NCI-H2196 treated with DMSO at 0.1 percent for 48 hours (cell line): ENCODE results near the gene ARL5B.

Experiments
- DNase-seq: peaks from one replicate; lab custom pipeline; 2025; ENCODE audit not compliant: unreplicated experiment; lab: John Stamatoyannopoulos, UW

Gene ARL5B

DNA sequence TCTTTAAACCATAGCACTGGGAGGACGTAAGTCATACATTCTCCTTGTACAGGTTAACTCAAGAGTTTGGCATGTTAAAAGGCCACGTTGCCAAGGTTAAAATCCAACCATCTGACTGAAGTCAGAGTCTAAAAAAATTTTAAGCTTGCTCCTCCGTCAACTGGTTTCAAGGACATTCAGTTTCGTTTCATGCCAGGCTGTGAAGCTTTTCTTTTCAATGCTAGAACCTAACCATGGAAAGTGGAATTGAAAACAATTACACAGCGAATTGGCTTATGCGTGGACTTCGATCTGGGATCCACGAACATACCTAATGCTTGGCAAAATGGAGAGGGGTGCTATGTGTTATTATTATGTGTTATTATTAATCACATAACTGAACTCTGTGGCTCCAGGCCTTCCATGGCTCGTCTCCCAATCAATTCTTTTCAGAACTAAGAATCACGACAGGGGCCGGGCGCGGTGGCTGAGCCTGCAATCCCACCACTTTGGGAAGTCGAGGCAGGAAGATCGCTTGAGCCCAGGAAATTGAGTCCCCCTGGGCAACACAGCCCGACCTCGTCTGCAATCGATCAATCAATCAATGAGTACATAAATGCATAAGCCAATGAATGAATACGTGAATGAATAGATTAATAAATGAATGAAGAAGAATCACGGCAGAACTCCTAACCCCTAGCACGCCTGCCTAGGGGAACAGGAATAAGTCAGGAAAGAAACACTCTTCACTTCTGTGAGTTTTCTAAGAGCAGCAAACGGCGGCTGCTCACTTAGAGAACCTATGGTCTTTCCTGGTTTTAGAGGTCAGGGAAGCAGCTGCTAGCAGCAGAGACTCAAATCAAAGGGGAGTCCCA is 733 bp upstream of the ARL5B start:
- DNase-seq = no peak

DNA sequence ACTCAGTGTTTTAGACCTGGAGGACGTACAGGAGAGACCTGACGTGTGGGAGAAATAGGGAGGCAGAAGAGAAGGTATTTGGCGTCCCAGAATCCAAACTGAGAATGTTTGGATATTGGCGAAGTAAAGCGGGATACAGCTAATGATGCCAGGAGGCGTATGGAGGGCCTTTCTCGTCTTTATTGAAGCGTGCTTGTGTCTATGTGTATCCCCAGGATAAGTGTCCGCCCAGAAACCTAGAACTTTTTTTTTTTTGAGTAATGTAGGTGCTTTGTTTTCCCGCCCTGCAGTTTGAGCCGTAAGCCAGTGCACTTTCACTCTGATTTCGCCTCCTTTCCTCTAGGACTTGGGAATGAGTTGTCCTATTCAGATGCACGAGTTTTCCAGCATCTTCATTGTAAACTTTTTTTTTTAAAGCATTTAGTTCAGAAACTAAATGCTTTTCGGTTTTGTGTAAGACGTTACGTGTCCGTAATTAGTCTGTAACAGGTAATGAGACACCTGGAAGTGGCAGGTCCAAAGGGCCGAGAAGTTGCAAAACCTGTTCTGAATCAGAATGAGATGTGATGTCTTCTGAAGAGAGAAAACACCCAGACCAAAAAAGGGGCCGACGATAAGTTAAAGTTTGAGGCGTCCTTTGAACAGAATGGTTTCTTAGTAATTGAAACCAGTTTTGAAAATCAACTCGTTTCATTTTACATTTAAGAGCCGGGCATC is 746 bp downstream of the ARL5B start:
- no peak for DNase-seq

DNA sequence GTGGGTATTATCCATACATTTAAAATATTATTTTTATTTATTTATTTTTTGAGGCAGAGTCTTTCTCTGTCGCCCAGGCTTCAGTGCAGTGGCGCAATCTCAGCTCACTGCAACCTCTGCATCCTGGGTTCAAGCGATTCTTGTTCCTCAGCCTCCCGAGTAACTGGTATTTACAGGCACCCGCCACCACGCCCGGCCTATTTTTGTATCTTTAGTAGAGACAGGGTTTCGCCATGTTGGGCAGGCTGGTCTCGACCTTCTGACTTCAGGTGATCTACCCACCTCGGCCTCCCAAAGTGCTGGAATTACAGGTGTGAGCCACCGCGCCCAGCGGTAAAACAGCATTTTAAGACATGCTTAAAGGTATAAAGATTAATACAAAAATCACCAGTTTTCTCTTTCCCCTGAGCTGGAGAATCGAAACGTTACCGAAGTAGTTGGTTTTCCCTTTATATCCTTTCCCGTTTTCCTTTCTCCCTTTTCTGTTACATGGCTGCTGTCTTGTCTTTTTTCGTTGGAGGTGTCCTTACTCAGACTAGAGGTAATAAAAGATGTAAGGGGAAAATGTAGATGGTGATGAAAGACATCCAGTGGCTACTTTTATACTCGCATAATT is 1.7 kb downstream of the ARL5B start:
- DNase-seq = no peak

DNA sequence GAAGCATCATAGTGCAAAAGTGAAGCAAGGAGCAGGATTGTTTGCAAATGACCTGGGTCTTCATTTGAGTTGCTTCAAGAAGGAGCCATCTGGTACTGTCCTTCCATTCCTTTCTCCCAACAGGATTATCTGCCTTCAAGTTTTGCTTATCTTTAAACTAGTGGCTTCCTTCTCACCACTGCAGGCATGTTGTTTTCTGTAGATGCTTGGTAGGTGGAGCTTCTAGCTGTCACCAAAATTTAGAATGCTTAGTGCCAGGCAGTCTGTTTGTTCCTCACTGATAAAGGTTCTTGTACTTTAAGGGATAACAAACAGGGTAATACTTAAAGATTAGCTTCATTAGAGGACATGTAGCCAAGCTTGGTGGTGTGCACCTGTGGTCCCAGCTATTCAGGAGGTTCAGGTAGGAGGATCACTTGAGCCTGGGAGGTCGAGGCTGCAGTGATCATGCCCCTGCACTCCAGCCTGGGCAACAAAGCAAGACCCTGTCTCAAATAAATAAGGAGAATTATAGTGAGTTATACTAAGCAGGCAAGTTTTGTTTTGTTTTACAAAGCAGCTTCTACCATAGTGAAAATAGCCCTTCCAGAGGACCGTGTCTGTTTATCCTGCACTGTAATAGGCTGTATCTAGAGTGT is 5.7 kb downstream of the ARL5B start:
- no peak for DNase-seq

DNA sequence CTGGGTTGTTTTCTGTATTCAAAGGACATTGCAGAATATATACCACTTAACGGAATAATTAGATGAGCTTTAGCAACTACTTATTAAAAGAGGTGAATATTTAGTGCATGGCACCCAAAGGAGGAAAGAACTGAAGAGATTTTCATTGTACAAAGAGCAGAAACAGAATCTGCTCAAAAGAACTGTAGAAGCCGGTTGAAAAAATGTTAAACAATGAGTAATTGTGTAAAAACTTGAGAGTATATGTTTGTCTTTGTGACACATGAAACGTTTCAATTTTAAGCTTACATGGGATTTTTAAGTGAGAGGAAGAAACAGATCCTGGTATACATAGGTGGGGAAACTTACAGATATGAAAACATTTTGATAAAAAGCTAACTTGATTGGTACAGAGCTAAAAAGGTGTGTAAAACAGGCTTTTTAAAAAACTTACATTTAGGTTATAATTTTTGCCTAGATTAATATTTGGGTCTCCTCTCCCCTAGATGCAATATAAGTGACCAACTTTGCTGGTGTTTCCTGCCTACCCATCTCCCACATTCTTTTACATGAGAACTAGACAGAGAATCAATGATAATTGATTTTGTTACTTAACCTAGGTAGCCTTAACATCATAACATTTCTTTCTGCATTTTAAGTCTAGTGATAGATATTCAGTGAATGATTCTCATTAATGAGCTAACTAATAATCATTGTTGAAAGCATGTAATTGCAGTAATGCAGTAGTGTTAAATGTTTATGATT is 6.8 kb downstream of the ARL5B start:
- DNase-seq = no peak

DNA sequence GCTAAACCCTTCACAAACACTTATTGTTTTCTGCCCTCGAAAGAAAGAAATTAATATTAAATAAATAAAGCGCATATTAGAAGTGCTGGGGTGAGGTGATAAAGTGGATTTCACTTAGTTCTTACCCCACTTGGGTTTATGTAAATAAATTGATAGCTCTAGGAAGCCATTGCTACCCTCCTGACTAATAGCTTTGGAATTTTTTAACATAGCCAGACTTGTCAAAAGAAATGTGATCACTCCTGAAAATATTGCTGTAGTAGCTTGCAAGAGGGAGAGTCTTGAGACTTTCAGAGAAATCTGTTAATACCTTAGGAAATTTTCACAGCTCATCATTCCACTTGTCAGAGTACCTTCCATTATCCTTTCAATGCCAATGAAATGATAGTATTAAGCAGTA is 7.6 kb downstream of the ARL5B start:
- no peak for DNase-seq

DNA sequence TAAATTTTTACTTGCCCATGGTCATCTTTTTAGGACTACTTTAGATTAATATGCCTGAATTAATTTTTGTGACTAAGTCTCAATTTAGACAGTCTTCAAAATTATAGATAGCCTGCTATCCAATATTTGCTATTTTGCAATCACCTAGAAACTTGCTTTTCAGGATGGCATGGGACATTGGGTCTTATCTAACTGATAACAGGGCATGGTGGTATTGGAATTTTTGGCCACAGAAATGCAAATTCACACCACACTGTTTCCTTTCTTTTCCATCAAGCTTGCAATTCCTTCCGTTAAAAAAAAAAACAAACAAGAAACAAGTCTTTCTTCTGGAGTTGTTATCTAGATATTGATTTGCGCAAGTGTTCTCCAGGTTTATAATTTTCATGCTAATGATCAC is 8.8 kb downstream of the ARL5B start:
- DNase-seq = no peak

DNA sequence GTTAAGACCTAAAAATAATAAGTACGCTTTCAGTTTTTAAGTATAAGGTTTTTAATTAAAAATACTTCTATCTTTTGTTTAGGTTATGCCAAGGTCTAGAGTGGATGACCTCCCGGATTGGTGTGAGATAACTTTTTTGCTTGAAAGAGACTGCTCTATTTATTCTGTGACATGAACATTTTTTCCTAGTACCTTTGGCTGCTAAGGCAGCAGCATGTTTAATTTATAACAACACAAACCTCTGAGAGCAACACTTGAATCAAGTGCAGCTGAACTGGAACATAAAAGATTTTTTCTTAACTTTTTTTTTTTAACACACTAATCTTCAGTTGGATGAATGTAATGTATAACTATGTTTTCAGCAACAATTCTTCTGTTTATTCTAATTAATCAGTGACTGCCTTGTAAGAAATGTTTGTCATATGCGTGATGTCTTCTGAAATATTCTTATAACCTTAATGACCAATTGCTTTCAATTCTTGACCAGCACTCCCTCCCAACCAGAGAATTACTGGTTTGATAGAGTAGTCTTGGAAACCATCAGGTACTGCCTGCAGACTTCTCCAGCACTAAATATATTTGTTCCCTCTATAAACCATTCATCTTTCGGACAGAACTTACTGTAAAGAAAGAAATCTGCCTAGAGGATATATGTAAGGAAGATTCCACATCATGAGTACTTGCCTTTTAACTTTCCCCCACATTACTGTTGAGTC is 16.0 kb downstream of the ARL5B start:
- DNase-seq = no peak

DNA sequence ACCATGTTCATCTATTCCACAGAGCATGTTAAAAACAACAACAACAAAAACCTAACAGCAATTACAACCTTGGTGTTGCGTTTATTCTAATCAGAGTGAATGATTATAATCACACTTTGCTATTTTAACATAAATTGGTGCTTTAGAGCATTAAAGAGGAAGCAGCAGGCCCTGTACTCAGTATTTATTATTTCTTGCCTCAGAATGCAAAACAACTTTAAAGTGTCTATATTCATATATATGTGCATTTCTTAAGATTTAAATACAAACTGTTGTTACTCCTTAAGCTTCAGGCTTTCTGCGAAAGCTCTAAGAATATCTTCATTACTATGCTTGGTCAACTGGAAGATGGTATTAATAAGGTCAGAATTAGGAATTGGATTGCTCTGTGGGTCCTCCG is 21.5 kb downstream of the ARL5B start:
- DNase-seq = no peak

DNA sequence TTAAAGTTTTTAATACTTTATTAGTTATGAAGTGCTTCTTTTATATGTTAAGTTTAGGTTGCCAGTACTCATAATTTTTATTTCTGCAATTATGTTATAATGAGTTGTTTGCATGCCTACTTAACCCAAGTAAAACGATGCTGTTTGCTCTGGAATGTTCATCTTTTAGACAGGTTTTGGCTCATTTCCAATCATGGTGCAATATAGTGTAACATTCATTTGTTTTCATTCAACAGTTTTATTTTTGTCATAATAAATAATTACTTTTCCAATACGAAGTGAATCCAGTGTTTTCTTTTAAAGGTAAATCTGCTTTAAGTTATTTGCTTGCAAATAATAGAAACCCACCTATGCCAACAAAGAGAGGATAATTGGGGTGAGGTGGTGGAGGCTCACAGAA is 22.1 kb downstream of the ARL5B start:
- no peak for DNase-seq

DNA sequence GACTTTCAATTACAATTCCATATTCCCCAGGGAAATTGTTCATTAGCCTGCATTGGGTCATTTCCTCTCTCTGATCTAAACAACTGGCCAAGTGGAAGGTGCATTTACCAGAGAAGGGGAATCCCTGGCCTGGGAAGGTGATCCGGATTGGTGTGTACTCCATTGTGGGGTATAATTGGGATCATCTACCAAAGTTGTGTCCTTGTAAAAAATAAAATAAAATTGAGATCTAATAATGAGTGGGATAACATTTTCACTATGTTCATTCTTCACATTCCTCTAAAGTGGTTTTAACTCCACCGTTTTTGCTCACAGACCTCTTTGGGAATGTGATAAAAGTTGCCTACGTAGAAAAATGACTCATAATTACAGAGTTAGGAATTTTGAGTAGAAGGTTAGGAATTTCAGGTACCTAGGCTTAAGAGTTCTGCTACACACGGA is 22.8 kb downstream of the ARL5B start:
- DNase-seq = no peak

DNA sequence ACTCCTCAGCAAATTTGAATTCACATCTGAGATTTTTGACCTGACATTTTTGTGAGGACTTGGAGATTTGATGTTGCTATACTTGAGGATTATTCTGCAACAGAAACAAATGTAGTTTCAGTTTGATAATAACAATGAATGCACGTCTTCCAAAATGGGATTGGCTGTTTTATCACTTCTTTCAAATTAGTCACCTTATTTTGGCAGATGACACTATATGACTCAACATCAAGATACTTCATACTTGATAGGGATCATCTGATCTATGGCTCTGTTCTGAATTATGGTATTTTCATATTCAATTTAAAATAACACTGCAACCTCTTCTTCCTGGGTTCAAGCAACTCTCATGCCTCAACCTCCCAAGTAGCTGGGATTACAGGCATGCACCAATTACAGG is 24.2 kb downstream of the ARL5B start:
- DNase-seq = no peak

DNA sequence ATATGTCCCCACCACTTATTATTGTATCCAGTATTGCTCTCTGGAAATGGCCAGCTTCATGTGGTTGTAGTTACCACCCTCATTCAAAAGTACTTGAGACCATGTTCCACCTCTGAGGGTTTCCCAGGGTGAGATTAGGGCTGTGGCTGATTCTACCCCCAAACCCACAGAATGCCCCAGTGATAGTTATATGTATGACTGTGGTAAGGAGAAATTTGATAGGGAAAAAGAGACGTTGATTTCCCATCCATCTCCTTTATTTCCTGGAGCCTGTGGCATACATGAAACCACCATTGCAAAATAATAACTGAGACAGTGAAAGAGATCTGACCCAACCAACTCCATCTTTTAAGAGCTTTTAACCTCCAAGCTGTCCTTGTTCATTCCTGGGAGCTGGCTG is 25.2 kb downstream of the ARL5B start:
- no peak for DNase-seq

DNA sequence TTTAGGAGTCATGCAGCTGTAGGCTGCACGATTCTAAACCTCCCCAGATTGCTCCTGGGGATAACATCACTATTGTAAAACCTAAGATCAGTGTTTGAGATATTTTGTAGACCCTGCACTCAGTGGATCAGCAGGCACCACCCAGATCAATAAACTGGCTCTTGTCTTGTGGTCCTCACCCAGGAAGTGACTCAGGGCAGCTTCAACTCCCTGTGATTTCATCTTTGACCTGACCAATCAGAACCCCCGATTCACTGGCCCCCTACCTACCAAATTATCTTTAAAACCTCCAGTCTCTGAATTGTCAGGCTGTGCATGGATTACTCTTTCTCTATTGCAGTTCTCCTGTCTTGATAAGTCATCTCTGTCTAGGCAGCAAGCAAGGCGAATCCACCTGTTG is 25.7 kb downstream of the ARL5B start:
- DNase-seq = no peak

DNA sequence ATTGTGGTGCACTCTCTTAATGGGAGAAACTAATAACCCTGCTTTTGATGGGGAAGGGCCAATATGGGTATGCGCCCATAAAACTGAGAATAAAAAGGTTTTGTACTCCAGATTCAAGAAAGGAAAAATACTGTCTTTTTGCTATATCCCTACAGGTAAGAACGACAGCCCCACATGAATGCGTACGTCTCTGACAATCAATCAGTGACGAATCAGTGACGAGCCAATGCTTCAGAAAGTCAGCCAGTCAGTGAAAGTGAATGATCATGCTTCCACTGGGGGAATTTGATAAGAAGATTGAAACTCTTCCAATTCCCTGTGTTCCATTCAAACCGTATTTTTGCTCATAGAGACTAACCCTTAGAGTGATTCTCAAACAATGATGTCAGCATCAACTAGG is 26.3 kb downstream of the ARL5B start:
- no peak for DNase-seq

DNA sequence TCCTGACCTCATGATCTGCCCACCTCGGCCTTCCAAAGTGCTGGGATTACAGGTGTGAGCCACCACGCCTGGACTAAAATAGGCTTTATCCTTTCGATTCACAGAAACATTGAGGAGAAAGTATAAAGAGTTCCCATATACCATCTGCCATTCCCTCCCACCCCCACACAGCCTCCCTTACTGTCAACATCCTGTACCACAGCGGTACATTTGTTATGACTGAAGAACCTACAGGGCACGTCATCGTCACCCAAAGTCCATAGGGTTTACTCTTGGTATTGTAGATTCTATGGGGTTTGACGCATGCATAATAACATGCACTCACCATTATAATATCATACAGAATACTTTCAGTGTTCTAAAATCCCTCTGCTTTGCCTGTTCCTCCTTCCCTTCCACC is 28.0 kb downstream of the ARL5B start:
- DNase-seq = no peak

DNA sequence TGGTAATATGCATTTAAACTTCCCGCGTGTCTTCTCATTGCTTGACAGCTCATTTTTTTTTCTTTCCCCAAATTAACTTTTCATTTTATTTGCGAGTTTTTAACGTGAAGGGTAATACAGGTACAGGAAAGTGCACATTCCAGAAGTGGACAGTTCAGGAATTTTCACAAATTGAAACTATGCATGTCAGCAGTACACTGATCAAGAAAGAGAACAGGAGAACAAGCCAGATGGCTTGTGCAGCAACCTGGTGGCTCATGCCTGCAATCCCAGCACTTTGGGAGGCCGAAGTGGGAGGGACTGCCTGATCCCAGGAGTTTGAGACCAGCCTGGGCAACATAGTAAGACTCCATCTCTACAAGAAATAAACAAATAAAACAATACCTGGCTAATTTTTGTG is 28.5 kb downstream of the ARL5B start:
- no peak for DNase-seq

DNA sequence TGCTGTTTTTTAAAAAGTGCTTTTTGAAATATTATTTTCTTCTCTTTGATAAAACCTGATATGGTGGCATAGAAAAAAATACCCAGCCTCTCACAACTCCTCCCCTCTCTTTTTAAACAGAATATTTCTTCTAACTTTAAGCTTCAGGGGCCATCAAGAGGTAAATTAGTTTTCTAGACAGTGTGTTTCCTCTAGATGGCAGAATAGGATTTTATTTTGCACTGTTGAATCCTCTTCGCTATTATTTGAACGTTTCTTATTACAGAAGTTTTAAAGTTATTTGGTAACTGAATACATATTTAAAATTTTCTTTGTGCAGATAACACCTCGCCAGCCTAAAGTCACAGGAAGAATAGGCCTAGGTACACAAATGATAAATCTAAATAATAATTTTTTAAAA is 30.3 kb downstream of the ARL5B start:
- no peak for DNase-seq

DNA sequence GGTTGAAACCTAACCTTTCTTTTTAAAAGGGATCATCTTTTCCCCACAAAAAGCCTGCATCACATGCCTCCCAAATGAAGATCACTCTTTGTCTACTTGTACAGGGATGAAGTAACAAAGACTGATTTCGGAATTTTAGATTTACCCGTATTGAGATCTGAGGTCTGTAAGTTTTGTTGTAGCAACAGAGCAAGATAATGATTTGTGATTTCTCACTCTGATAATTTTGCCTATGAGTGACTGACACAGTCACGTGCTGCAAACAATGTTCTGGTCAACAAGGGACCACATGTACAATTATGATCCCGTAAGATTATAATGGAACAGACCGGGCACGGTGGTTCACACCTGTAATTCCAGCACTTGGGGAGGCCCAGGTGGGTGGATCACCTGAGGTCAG is 31.3 kb downstream of the ARL5B start:
- DNase-seq = no peak
